VCaP (cell line): ENCODE data around the gene AKNAD1.

ENCODE experiments used
- H3K27ac ChIP-seq: fragments of 450-650 bp; 2 replicates; pipeline ENCODE4 v1.5.1; 2017
- TF ChIP-seq, protein P1 (sequence below): fragments of 450-650 bp; conservative IDR thresholded peaks from 2 replicates; pipeline ENCODE4 v1.5.1; 2017; ENCODE audit warnings: mild to moderate bottlenecking, moderate library complexity

Gene AKNAD1

DNA sequence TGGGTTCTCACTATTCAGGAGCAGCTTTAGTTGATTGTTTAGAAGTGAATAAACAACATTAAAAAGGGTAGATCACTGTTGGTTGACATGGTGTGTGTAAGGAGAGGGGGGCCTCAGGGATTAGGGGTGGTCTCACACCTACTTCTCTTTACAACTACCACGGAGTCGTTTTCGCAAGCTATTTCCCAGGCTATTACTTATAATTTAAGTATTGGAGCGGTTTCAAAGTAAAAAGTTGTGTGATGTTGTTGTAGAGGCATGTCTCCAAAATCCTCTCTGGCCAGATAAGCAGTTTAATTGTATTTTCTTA, 21.2 kb upstream of the AKNAD1 start:
- peak overlapping the region; percentile 55 for H3K27ac ChIP-seq
- TF ChIP-seq, protein P1, sequence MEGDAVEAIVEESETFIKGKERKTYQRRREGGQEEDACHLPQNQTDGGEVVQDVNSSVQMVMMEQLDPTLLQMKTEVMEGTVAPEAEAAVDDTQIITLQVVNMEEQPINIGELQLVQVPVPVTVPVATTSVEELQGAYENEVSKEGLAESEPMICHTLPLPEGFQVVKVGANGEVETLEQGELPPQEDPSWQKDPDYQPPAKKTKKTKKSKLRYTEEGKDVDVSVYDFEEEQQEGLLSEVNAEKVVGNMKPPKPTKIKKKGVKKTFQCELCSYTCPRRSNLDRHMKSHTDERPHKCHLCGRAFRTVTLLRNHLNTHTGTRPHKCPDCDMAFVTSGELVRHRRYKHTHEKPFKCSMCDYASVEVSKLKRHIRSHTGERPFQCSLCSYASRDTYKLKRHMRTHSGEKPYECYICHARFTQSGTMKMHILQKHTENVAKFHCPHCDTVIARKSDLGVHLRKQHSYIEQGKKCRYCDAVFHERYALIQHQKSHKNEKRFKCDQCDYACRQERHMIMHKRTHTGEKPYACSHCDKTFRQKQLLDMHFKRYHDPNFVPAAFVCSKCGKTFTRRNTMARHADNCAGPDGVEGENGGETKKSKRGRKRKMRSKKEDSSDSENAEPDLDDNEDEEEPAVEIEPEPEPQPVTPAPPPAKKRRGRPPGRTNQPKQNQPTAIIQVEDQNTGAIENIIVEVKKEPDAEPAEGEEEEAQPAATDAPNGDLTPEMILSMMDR: no peak

DNA sequence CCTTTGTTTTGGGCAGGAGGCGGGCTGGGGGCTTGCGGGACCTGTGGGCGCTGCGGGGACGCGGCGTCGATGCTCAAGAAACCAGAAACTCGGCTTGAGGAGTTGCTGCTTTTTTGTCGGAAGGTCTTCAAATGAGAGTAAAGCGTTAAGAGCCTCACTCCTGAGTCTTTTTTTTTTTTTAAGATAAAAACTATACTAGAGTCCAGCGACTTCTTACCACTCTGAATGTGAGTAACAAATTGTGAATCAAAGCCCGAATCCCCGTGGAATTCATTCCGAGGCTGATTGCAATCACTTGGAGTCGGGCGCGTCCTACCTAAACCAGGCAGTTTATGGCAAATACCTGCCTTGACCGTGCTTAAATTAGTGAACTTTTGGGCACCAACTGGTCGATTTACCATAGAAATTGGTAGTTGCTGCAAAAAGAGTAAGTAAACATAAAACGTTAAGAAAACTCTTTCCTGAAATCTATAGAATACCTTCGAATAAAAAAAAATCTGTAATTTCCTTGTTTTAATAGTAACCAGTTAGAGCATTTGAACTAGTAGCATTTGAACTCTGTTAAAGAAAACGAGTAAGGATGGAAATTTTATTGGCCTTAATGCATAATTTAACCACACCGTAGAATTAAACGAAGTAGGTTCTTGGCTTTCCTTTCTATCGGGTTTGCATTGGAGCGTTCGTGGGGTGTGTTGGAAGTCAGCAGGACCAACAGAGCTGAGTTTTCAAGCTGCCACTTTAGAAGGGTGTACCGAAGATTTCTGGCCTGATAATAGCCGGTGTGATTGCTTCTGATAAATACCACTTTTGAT, 20.7 kb upstream of the AKNAD1 start:
- peak overlapping the region; percentile 55 for H3K27ac ChIP-seq
- TF ChIP-seq, protein P1: no peak

DNA sequence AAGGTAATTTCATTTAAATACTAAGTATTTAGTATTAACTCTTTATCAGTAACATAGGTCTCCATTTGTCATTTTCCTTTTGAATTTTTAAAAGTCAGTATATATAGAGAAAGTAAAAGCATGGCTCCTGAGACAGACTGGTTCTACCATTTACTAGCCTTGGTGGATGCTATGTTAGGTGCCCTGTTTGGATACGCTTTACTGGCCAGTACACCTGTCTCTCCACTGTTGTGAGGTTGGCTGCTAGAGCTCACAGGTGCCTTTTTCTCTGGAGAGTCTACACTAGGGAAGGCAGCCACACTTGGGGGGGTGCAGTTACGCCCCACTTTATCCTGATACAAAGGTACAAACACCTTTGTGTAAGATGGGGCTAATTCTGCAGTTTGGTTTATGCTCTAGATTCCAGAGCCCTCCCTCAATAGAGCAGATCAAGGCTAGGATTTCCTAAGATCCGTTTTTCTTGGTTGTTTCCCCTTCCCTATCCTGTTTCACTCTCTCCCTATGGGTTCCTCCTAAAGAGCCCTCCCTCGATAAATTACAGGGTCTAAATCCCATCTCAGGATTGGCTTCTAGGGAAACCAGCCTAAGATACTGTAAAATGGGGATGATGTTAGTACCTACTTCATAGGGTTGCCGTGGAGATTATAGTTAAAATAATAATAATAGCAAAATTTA, 14.3 kb upstream of the AKNAD1 start:
- no peak overlapping the region for H3K27ac ChIP-seq
- TF ChIP-seq, protein P1: no peak

DNA sequence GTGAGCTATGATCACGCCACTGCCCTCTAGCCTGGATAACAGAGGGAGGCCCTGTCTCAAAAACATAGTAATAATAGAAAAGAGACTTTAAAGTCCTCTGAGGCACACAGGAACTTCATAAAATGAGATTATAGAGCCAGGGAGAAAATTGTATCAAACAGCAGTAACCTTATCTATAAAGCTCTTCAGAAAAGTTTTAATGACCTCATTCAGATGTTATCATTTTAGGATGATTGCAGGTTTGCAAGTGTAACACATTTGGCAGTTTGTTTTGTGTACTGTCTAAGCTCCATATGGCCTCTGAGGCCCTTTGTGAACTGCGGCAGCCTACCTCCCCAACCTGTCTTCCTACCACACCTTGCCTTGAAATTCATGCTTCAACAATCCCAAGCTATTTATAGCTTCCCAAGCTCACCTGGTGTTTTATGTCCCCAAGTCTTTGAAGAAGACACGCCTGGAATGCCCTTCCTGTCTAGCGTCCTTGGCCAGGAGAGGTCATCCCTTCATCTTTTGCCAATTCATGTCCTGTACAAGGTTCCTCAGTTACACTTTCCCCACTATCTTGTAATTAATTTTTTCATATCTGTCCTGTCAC, 8.5 kb upstream of the AKNAD1 start:
- H3K27ac ChIP-seq: peak overlapping the region; percentile 63
- TF ChIP-seq, protein P1: no peak

DNA sequence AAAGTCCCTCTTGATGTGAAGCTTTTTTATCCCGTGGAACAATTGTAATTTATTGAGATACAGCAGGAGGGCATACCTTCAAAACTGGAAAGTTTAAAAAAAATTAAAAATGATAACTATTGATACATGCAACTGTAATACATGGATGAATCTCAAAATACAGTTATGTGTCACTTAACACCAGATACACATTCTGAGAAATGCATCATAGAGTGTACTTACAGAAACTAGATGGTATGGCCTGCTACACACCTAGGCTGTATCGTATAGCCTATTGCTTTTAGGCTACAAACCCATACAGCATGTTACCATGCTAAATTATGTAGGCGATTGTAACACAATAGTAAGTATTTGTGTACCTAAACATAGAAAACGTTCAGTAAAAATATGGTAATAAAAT, 7.1 kb upstream of the AKNAD1 start:
- no peak overlapping the region for H3K27ac ChIP-seq
- TF ChIP-seq, protein P1: no peak

DNA sequence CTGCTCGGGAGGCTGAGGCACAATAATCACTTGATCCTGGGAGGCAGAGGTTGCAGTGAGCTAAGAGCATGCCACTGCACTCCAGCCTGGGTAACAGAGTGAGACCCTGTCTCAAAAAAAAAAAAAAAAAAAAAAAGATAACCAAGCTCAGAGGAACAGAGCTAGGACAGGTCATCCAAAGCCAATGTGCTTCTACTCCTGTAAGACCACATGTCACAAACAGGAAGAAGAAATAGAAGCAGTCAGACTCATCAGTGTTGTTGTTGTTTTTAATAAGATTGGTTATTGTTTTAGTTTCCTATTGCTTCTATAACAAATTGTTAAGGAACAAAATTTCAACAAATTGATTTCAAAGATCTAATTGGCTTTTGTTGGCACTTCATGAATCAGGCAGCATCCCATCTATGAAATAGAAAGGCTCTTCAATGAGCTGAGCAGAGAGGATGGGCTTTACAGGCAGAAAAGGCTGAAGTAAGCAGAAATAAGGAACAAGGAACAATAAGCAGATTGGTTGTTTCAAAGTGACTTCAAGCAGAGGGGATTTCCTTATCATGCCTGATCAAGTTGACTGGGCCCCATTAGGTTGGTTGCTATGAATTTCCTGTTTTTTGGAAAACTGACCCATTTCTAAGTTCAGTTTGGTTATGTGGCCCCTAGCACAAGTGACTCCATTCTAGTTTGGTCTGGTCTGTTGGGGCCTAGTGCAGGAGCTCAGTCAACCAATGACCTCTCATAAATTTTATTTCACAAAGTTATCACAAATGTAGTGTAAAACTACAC, 6.0 kb upstream of the AKNAD1 start:
- no peak overlapping the region for H3K27ac ChIP-seq

More for the DNA sequence above, 6.0 kb upstream of the AKNAD1 start:
- TF ChIP-seq, protein P1: no peak
